HCEC 1CT (cell line): ENCODE results near the gene SLC35E1.

Source experiments
- DNase-seq: peaks from one replicate; pipeline ENCODE4 v3.0.0-alpha.2; 2017

Gene SLC35E1

DNA sequence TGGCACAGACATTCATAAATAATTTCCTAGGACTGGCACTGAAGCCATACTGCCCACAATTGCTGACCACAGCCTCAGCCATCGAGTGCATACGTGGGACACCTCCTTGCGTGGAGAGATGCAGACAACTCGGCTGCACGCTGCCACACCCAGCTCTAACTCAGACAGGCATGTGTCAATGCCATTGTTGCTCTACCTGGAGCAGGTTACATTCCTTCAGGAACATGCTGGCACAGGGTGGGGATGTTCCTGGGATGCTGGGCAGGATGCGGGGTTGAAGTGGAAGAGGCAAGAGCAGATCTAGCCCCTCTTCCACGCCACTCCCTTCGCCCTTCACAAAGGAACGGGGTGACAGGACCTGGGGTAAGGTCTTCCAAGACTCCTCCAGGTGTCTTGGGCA lies 24.2 kb upstream of the SLC35E1 start:
- no peak for DNase-seq

- no peak for DNase-seq
Observed at GRCh38 chr19:16595097-16595496, 22.9 kb upstream of the SLC35E1 start.

DNA sequence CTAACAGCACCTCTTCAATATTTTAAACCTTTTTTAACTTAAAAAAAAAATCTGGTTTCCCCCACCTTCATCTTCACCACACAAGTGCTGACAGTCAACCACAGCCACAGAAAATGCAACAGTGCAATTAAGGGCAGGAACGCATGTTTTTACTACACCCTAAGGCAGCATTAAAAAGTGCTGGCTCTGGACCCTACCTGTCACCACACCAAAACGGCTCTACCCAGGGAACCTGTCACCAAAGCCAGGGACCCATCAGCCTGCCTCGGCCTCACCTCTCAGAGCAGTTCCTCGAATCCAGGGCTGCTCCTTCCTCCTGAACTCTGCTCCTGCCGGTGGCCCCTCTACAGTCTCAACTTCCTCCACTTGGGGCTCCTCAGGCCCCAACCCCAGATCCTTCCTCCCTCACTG lies 22.5 kb upstream of the SLC35E1 start:
- no peak for DNase-seq

DNA sequence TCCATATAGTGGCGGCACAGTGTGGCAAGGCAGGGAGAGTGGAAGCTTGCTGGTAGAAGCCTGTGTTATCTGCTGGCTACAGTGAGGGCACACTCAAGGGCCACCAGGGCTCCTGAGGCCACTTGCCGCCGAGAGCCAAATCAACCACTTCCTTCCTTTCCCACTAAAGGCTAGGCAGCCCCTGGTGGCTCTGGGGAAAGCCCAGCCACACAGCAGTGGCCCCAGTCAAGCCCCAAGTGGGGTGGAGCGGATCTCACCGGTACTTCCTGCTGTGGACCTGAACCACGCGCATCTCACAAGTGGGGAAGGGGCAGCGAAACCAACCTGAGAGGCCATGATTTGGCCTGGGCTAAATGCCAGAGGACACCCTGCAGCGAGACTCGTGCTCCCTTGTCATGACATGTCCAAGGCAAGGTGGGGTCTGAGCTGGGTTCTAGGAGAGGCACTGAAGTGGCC lies 21.9 kb upstream of the SLC35E1 start:
- no peak for DNase-seq

DNA sequence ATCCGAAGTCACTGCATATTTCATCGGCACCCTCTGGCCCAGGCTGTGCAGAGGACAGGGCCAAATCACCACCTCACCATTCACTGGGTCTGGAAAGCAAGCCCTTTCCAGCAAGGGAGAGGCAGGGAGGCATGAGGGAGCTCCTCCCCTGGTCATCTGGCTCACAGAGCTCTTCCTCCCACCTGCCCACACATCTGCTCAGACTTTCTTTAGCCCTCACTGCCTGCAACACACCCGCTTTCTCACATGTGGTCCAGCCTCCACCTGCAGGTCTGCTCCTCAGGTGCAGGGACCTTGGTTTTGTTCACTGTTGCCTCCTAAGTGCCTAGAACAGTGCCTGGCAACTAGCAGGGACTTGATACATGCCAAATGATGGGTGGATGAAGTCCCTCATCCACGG lies 21.0 kb upstream of the SLC35E1 start:
- DNase-seq = no peak

DNA sequence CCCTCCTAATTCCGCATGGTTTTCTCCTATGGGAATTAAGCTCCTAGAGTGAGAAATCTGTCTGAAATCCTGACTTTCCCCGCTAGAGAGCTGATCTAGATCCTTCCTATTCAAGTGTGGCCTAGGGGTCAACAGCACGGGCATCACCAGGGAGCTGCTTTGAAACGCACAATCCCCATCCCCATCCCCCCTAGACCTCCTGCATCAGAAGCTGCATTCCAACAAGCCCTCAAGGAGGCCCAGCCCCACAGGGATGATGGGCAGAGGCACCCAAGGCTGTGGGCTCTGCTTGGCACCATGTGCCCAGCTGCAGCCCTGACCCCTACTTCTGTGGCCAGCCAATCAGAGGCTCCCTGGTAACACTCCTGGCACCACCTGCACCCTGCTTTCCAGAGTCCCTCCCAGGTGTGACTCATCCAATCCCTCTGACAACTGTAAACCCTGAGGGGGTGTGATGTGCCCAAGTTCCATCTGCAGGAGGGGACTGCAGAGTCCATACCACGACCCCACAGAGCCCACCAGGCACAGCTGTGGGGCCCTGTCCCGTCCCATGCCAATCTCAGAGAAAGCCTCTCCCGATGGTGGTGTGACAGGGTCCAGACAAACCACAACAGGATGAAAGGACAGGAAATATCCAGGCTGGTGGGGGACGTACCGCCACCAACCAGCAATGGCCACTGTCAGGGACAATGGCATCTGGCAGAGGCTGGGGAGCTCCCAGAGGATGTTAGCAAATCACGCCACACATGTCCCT lies 19.8 kb upstream of the SLC35E1 start:
- DNase-seq = no peak

DNA sequence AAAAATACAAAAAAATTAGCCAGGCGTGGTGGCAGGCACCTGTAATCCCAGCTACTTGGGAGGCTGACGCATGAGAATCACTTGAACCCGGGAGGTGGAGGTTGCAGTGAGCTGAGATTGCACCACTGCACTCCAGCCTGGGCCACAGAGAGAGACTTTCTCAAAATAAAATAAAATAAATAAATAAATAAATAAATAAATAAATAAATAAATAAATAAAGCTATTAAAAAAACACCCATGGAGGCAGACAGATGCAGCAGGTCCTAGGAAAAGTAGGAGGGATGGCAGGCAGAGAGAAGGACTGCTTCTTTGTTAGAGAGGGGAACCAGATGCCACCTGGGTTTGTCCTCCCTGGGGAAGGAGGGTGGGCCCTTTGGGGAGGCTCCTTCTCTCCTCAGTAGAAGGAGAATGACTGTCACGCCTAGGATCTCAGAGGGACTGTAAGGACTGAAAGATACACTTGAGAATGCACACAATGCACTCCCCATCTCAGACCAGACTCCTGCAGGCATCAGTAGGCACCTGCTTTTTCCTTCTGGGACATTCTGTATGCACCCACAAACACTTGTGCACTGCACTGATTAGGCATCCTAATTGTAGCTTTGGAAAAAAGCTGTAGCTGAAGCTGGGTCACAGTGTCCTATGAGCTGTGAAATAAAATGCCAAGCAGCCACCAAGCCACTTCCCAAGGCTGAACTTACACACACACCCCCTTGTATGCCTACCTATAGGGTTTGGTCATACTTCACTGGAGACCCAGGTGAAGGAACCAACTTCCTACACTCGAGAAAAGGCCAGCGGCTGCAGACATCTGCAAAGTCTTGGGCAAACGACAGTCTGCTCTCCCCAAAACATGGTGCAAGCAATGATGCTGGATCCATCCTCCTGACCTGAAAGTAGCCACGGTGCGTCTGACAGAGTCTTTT lies 18.9 kb upstream of the SLC35E1 start:
- DNase-seq = no peak

DNA sequence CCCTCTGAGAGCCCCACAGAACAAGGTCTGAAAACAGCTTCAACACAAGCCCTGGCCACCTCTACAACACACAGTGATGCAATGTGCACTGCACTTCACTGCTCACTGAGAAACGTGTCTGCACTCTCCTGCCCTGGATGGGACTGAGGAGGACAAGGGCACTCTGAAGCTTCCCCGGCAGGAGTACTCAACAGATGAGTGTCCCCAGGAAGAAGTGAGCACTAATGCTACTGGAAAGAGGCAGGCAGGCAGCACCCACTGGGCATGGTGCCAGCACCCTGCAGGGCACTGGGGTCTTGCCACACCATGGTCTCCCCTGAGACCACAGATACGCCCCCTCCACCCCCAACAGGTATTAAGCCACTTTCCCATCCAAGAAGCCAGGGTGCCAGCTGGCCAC lies 17.7 kb upstream of the SLC35E1 start:
- no peak for DNase-seq

DNA sequence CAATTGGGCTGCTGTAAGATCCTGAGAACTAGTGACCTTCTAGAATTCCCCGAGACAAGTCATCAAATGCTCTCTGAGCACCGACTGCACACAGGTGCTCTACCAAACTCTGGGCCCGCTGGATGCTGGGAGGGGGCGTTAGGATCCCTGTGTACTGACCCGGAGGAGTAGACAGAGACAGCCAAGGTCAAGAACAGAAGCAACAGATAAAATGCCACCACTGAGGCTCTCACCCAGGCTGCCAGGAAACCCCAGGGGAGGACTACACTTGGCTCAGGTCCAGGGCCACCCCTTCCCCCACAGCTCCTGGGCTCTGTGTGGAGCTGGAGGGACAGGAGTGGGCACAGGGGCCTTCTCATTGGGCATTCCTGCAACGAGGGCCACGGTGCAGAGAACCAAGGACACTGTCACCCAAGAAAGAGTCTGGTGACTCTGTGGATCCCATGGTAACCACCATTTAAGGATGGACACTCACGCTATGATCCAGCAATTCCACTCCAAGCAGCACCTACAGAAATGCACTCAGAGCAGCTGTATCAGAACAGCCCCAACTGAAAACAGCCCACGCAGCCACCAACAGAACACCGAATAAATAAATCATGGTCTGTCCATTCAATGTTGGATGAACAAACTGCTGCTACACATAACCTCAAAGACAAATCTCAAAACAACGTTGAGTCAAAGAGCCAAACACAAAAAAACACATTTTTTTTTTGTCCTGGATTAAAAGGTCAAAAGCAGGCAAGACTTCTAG lies 16.8 kb upstream of the SLC35E1 start:
- DNase-seq = no peak

- no peak for DNase-seq
Observed at GRCh38 chr19:16587833-16588823, 15.9 kb upstream of the SLC35E1 start.

DNA sequence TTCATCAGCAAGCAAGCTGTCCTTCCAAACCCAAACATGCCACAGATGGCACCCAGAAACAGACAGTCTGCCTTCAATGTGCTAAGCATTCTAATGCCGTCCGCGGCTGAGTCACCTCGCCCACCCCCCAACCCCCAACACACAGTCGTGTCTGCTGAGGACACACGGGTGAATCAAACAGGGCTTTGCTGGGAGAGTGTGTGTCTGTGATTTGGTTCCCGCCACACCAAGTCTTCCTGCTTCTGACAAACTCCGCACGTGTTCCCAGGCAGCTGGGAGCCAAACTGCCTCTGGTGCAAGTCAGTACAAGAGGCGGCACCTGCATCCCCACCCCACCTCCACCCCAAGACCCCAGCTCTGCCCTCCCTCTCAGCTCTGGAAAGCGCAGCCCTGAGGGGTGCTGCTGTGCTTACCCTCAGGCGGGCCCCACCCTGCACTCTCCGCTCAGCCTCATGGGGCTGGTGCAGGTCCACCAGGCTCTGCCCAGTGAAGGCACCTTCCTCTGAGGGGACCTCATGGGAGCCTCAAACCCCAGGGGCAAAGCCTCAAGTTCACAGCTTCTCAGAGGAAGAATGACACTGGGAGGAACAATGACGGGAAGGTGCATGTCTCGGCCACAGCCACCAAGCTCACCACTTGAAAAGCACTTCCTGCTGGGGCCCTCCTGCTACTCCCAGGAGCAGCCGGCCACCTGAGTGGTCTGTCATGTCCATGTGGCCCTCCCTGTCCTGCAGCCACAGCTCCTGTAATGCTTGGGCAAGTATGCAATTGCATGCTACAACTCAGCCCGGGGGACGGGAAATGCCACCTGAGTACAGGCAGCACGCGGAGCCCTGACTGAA lies 15.0 kb upstream of the SLC35E1 start:
- no peak for DNase-seq

DNA sequence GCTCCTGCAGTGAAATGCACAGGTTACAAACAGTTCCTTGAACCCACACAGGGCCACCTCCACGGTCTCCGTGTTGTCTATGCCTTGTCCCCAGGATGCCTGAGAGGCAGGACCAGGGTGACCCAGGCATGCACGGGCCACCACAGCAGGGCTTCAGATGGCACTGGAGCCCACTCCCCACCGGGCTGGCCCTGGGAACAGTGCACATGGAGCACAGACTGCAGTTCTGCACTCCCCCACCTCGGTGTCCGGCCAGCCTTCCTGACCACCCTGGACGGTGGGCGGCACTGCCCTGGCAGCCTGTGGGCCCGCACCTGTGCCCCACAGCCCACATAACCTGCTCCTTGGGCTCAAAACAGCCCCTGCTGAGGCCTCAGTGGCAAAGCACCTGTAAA lies 14.3 kb upstream of the SLC35E1 start:
- DNase-seq = no peak

GRCh38 chr19:16585808-16586476 lies 13.7 kb upstream of the SLC35E1 start:
- no peak for DNase-seq

GRCh38 chr19:16585094-16585801 lies 13.0 kb upstream of the SLC35E1 start:
- DNase-seq = no peak

DNA sequence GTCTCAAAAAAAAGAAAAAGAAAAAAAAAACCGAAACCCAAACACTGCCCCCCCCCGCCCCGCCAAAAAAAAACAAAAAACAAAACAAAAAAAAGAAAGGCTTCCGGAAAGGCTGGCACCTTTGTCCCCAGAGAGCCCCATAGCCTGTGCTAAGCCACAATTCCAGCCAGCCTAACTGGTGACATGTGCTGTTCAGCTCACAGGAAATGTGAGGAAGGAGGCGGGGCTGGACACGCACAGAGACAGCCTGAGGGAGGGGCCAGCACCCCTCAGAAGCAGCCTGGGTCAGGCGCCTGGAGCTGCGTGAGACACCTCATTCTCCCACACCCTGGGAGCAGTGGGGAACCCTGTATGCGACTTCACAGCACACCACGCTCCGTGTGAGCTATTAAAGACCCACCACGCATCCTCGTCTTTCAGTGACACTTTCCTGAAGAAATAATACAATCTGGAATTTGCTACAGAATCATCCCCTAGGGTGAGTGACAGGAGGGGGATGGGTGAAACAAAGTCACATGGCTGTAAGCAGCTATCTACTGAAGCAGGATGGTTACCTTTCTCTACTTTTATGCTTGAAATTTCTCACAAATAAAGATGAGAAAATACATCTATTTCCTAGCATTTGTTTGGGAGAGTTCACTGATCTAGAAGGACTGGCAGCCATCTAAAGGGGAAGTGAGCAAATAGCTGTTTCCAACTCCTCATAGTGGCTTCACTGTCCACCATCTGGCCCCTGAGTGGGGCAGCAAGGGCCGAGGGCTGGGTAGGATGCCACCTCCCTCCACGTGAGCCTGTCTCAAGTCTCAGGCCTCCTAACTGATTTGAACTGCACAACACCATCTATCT lies 12.3 kb upstream of the SLC35E1 start:
- peak; percentile 73 for DNase-seq

DNA sequence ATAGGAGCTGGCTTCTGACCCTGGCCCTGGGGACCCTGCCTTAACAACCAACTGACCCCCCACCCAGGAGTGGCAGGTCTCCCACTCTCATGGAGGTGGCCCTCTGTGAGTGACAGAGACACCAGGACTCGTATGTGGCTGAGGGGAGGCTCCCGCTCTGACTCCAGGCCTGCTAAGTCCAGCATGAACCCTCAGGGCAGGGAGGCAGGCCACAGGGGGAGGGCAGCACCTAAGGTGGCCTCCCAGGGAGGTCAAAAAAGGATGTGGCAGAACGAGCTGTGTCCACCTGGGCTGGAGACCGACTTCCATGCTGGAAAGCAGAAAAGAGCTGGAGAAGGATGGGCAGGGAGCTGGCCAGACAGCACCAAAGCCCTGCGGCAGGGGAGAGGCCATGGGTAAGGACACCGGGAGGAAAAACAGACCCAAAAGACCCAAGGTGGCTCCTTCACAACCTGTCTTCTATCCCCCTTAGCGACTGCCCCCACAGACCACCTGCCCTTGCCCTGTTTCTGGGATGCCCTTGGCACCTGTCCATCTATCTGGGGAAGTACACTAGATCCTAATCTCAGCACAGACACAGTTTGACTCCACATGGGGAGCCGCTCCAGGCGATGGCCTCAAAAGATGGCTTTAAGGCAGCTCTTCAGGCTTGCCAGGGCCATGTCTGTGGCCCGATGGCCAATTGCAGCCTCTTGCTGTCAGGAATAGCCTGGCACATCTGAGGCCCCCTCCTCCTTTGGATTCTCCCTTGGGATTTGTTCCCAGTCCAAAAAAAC lies 10.5 kb upstream of the SLC35E1 start:
- no peak for DNase-seq

DNA sequence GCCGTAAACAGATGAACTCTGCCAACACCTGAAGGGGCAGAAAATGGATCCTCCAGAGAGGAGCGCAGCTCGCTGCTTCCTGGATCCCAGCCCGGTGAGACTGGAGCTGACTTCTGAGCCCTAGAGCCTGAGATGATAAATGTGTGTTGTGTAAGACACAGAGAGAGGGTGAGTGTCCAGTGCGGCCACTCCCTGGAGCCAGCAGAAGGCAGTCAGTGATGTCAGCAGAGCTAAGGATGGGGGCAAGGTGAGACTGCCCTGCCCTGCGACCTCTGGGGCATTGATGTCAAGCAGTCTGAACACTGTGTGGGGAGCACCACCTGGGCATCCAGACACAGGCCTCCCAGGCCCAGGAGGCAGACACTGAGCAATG lies 9.7 kb upstream of the SLC35E1 start:
- no peak for DNase-seq
